ENCODE measurements around the gene SLC9A8. TPM values are rescaled to one million over a fixed set of nuclear protein-coding genes. Genes with fewer than 3 reads are reported as not detected.
A peak's percentile ranks its signal among the peaks of the same experiment; 100 is the strongest.

The SLC9A8 gene
- total and polyA plus RNA-seq, 9 of the 15 experiments (the other 6 are each of a cell fraction or from before 2014, with no cell fraction given) = 0.56 to 9.7 (median 5.0) TPM

DNA sequence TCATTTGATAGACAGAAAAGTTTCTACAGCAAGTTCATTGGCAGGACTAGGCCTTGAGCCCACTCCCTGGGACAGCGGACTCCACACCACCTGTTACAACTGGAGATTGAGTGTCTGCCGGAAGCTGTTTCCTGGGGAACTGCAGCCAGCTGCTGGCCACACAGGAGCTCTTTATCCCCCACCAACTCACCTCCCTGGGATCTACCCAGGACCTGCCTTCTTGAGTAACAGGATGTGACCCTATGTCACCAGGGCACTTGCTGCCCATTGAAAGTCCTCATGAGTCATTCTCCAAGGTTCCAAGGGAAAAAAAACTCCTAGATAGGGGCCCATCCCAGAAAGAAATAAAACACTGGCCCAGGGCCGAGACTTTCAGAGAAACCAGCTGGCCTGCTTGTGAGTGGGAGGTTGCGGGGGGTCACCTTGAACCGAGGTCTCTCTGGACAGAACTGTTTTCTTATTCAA lies 37.4 kb upstream of the SLC9A8 start (continued):
- peak in 1 of 2 experiments; percentile 19; a peak in 1 of 4 replicates for TF ChIP-seq RAD21 (CRISPR knock-in tag; conservative IDR thresholded peaks at IDR 0.05 in 1 of 2, IDR thresholded peaks at IDR 0.05 in 1 of 2)

DNA sequence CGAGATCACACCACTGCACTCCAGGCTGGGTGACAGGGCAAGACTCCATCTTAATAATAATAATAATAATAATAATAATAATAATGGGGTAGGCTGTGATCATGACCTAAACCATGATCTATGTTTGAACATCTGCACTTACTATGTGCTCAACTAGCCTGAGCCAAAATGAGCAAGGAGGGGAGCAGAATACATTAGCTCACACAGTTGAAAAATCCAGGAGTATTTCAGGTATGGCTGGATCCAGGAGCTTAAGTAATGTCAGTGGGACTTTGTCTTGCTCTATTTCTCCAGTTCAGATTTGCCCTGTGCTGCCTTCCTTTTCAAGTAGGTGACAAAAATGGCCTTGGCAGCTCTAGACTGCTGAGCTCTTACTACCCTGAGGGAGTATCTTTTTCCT lies 32.7 kb upstream of the SLC9A8 start:
- no peaks in the 10 kb centered on the region for H3K9me3 ChIP-seq (replicated peaks; ENCODE audit: control insufficient read depth, insufficient read depth, low read depth, low read length)
- no peak overlapping the region for H2AFZ ChIP-seq (ENCODE audit: low read depth, low read length)
- 50% methylated on average over 1 of the region's 1 CpG for WGBS (ENCODE audit: insufficient coverage, low coverage, missing lambda C conversion rate)
- FAIRE-seq (no peak), ATAC-seq (no peak), DNase-seq (ENCODE audit: extremely low read depth in 1 of 4, low spot score in 3 of 4) (no peak)
- in situ Hi-C loops (cut with MboI) = no loop called here
- H3K4me2 ChIP-seq (ENCODE audit: insufficient read depth, low read length) = no peak overlapping the region
- BruUV-seq (replicated peaks) = no TSS peak
- H3K79me2 ChIP-seq (ENCODE audit: control insufficient read depth, insufficient read depth, low read length) = no peaks in the 10 kb centered on the region
- H4K20me1 ChIP-seq (replicated peaks; ENCODE audit: control insufficient read depth, insufficient read depth, low read length) = no peaks in the 10 kb centered on the region
- intact Hi-C loops (cut with micrococcal nuclease) = no loop called here
- no peaks in the 10 kb centered on the region for H3K9me1 ChIP-seq (ENCODE audit: control insufficient read depth, insufficient read depth, low read length)
- H3K4me1 ChIP-seq (replicated peaks in 1 of 2; ENCODE audit: control insufficient read depth in 2 of 2, insufficient read depth in 2 of 2, low read length in 2 of 2) = peaks cover 14 to 18% of the 10 kb centered on the region in 2 experiments
- H3K9ac ChIP-seq (ENCODE audit: insufficient read depth in 1 of 2, low read depth in 2 of 2, low read length in 2 of 2) = no peak overlapping the region
- H3K4me3 ChIP-seq = no peak overlapping the region
- ChIA-PET POLR2A (interaction anchor here (1.6 kb wide), 1 partner anchor 18 kb away, joined by 4 read pairs; no protein-coding TSS in a partner anchor), CTCF (ENCODE audit: low intra/inter-chr PET ratio) (no interaction called here)
- no peaks in the 10 kb centered on the region for H3K36me3 ChIP-seq (ENCODE audit: control insufficient read depth, insufficient read depth, low read length)
- TF ChIP-seq RBM25 (IDR thresholded peaks at IDR 0.05; ENCODE audit: low read depth, low read length, severe bottlenecking) = peak; percentile 72
- no peak for TF ChIP-seq HNRNPH1 (optimal IDR thresholded peaks at IDR 0.05; ENCODE audit: low read depth, low read length)
- peak; percentile 28; the same call in 1 of the 2 replicates for TF ChIP-seq BCOR (IDR thresholded peaks at IDR 0.05)
- no peak overlapping the region for H3K27ac ChIP-seq (ENCODE audit: extremely low read depth, low read depth, low read length)
- H3K27me3 ChIP-seq (ENCODE audit: control insufficient read depth in 2 of 2, insufficient read depth in 2 of 2, low read length in 2 of 2) = no peaks in the 10 kb centered on the region

DNA sequence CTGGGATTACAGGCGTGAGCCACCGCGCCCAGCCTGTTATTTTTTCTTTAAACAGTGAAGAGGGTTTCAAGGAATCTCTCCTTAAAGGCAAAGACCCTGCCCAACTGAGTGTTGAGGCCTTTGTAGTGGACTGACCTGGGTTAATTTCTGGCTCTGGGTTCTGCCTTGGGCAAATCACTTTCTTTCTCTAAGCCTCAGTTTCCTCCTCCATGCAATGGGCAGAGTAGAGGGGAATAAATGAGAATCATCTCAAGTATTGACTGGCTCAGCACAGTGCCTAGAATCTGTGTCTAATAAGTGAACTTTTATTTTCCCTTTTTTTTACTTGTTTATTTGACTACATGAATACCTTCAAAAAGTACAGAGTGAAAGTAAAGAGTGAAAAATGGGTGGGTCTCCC lies 31.0 kb upstream of the SLC9A8 start:
- ATAC-seq (no peak), FAIRE-seq (no peak), DNase-seq (ENCODE audit: extremely low read depth in 1 of 4, low spot score in 3 of 4) (no peak)
- H3K4me1 ChIP-seq (replicated peaks in 1 of 2; ENCODE audit: control insufficient read depth in 2 of 2, insufficient read depth in 2 of 2, low read length in 2 of 2) = peaks cover 9 to 18% of the 10 kb centered on the region in 2 experiments
- TF ChIP-seq, protein P1, sequence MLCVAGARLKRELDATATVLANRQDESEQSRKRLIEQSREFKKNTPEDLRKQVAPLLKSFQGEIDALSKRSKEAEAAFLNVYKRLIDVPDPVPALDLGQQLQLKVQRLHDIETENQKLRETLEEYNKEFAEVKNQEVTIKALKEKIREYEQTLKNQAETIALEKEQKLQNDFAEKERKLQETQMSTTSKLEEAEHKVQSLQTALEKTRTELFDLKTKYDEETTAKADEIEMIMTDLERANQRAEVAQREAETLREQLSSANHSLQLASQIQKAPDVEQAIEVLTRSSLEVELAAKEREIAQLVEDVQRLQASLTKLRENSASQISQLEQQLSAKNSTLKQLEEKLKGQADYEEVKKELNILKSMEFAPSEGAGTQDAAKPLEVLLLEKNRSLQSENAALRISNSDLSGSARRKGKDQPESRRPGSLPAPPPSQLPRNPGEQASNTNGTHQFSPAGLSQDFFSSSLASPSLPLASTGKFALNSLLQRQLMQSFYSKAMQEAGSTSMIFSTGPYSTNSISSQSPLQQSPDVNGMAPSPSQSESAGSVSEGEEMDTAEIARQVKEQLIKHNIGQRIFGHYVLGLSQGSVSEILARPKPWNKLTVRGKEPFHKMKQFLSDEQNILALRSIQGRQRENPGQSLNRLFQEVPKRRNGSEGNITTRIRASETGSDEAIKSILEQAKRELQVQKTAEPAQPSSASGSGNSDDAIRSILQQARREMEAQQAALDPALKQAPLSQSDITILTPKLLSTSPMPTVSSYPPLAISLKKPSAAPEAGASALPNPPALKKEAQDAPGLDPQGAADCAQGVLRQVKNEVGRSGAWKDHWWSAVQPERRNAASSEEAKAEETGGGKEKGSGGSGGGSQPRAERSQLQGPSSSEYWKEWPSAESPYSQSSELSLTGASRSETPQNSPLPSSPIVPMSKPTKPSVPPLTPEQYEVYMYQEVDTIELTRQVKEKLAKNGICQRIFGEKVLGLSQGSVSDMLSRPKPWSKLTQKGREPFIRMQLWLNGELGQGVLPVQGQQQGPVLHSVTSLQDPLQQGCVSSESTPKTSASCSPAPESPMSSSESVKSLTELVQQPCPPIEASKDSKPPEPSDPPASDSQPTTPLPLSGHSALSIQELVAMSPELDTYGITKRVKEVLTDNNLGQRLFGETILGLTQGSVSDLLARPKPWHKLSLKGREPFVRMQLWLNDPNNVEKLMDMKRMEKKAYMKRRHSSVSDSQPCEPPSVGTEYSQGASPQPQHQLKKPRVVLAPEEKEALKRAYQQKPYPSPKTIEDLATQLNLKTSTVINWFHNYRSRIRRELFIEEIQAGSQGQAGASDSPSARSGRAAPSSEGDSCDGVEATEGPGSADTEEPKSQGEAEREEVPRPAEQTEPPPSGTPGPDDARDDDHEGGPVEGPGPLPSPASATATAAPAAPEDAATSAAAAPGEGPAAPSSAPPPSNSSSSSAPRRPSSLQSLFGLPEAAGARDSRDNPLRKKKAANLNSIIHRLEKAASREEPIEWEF (CRISPR knock-in tag; IDR thresholded peaks at IDR 0.05) = no peak
- TF ChIP-seq BCOR (IDR thresholded peaks at IDR 0.05) (peak; percentile 91), ADNP (tag; IDR thresholded peaks at IDR 0.05) (0 out of 2 replicates have a peak, but pooled peaks have one; percentile 50), RBM25 (IDR thresholded peaks at IDR 0.05; ENCODE audit: low read depth, low read length, severe bottlenecking) (peak; percentile 93), KDM1A (IDR thresholded peaks at IDR 0.05) (peak; percentile 60 to 79), CHD4 (IDR thresholded peaks at IDR 0.05; ENCODE audit: insufficient read depth, insufficient replicate concordance, low read depth, low read length, poor library complexity, severe bottlenecking) (peak; percentile 55)
- H3K9me3 ChIP-seq (replicated peaks; ENCODE audit: control insufficient read depth, insufficient read depth, low read depth, low read length) = no peaks in the 10 kb centered on the region
- H3K36me3 ChIP-seq (ENCODE audit: control insufficient read depth, insufficient read depth, low read length) = no peaks in the 10 kb centered on the region
- no peaks in the 10 kb centered on the region for H3K27me3 ChIP-seq (ENCODE audit: control insufficient read depth in 2 of 2, insufficient read depth in 2 of 2, low read length in 2 of 2)
- CTCF ChIA-PET (ENCODE audit: low intra/inter-chr PET ratio) = no interaction called here
- no TSS peak for BruUV-seq (replicated peaks)
- peak overlapping the region; percentile 1; the same call in 1 of the 2 replicates for H2AFZ ChIP-seq (ENCODE audit: low read depth, low read length)
- POLR2A ChIA-PET = no interaction called here
- no peak overlapping the region for H3K9ac ChIP-seq (ENCODE audit: insufficient read depth in 1 of 2, low read depth in 2 of 2, low read length in 2 of 2)
- in situ Hi-C loops (cut with MboI) (no loop called here), intact Hi-C loops (cut with micrococcal nuclease) (no loop called here)
- H3K79me2 ChIP-seq (ENCODE audit: control insufficient read depth, insufficient read depth, low read length) = no peaks in the 10 kb centered on the region
- H3K4me2 ChIP-seq (ENCODE audit: insufficient read depth, low read length) = no peak overlapping the region
- 93% methylated on average over 3 of the region's 3 CpGs for WGBS (ENCODE audit: insufficient coverage, low coverage, missing lambda C conversion rate)
- no peak overlapping the region for H3K27ac ChIP-seq (ENCODE audit: extremely low read depth, low read depth, low read length)
- H4K20me1 ChIP-seq (replicated peaks; ENCODE audit: control insufficient read depth, insufficient read depth, low read length) = no peaks in the 10 kb centered on the region
- H3K9me1 ChIP-seq (ENCODE audit: control insufficient read depth, insufficient read depth, low read length) = no peaks in the 10 kb centered on the region
- no peak overlapping the region for H3K4me3 ChIP-seq

Data from K562 (cell line).